ENCODE data around the gene PRR7.

The PRR7 gene

DNA sequence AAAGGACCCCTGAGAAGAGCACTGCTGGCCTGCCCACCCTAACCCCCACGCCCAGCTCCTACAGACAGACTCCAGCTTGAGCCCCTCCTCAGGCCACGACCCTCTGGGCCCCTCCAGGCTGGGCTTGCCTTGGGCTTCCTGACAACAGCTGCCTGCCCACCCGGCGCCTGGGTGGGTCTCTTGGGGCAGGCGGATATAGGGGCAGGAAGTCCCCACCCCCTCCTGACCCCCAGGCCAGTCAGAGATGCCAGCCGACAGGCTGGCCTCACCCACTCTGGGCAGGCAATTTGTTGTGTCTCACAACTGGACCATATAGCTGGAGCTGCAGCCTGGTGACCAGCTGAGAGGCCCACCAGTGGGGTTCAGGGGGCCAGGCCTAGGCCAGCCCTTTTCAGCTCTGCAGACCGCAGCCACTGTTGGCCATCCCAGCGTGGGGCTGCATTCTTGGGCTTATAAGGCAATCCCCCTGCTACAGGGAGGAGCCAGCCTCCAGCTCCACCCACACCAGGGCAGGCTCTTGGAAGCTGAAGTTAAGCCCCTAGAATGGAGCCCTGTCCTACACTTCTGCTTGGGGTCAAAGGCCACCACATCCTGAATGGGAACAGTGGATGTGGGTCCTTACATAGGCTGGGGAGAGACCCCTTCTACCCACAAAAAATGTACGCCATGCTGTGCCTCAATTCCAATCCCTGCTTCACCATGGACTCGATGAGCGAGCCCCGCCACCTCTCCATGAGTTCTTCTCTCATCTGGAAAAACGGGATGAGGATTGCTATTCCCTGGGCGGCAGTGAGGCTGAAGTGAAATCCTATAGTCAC, 48.8 kb downstream of the PRR7 start:
- Histone ChIP-seq H3K9me3 (ENCODE audit: control insufficient read depth, low read length) (no peaks in the 10 kb centered on the region), H3K27me3 (ENCODE audit: control insufficient read depth, insufficient read depth, low read length, poor library complexity, severe bottlenecking) (peaks cover 22% of the 10 kb centered on the region), H3K4me3 (ENCODE audit: insufficient read depth, low read depth, low read length) (peak overlapping the region; percentile 86), H3K36me3 (ENCODE audit: control insufficient read depth, insufficient read depth, low read length) (peaks cover 16% of the 10 kb centered on the region), H3K4me1 (ENCODE audit: control insufficient read depth, insufficient read depth, low read length) (peaks cover 31% of the 10 kb centered on the region), H3K27ac (ENCODE audit: insufficient read depth, low read depth, low read length, poor library complexity, severe bottlenecking) (peak overlapping the region; percentile 94)
- 49 to 50% methylated on average over 14 of the region's 14 CpGs for WGBS, 2 experiments

- H3K4me3 ChIP-seq (ENCODE audit: insufficient read depth, low read depth, low read length) = peak overlapping the region; percentile 86
- WGBS, 2 experiments = 11 to 14% methylated on average over 12 of the region's 12 CpGs
- peaks cover 32% of the 10 kb centered on the region for H3K4me1 ChIP-seq (ENCODE audit: control insufficient read depth, insufficient read depth, low read length)
- peak overlapping the region; percentile 94 for H3K27ac ChIP-seq (ENCODE audit: insufficient read depth, low read depth, low read length, poor library complexity, severe bottlenecking)
- H3K36me3 ChIP-seq (ENCODE audit: control insufficient read depth, insufficient read depth, low read length) = peaks cover 15% of the 10 kb centered on the region
- peaks cover 22% of the 10 kb centered on the region for H3K27me3 ChIP-seq (ENCODE audit: control insufficient read depth, insufficient read depth, low read length, poor library complexity, severe bottlenecking)
- no peaks in the 10 kb centered on the region for H3K9me3 ChIP-seq (ENCODE audit: control insufficient read depth, low read length)
Observed at GRCh38 chr5:177496070-177496726, 49.6 kb downstream of the PRR7 start.

- Histone ChIP-seq H3K27me3 (ENCODE audit: control insufficient read depth, insufficient read depth, low read length, poor library complexity, severe bottlenecking) (peaks cover 22% of the 10 kb centered on the region), H3K9me3 (ENCODE audit: control insufficient read depth, low read length) (no peaks in the 10 kb centered on the region), H3K27ac (ENCODE audit: insufficient read depth, low read depth, low read length, poor library complexity, severe bottlenecking) (peak overlapping the region; percentile 94), H3K4me1 (ENCODE audit: control insufficient read depth, insufficient read depth, low read length) (peaks cover 31% of the 10 kb centered on the region), H3K36me3 (ENCODE audit: control insufficient read depth, insufficient read depth, low read length) (peaks cover 15% of the 10 kb centered on the region), H3K4me3 (ENCODE audit: insufficient read depth, low read depth, low read length) (peak overlapping the region; percentile 86)
- 1% methylated on average over 29 of the region's 29 CpGs for WGBS, 2 experiments
Observed at GRCh38 chr5:177496727-177497291, 50.2 kb downstream of the PRR7 start.

- H3K36me3 ChIP-seq (ENCODE audit: control insufficient read depth, insufficient read depth, low read length) = peaks cover 9% of the 10 kb centered on the region
- H3K9me3 ChIP-seq (ENCODE audit: control insufficient read depth, low read length) = no peaks in the 10 kb centered on the region
- H3K27me3 ChIP-seq (ENCODE audit: control insufficient read depth, insufficient read depth, low read length, poor library complexity, severe bottlenecking) = peaks cover 22% of the 10 kb centered on the region
- 0% methylated on average over 73 of the region's 73 CpGs for WGBS, 2 experiments
- peak within 1 kb of the TSS; percentile 94 for H3K27ac ChIP-seq (ENCODE audit: insufficient read depth, low read depth, low read length, poor library complexity, severe bottlenecking)
- H3K4me3 ChIP-seq (ENCODE audit: insufficient read depth, low read depth, low read length) = peak within 1 kb of the TSS; percentile 86
- H3K4me1 ChIP-seq (ENCODE audit: control insufficient read depth, insufficient read depth, low read length) = peaks cover 32% of the 10 kb centered on the region
Observed at GRCh38 chr5:177497292-177498012, 50.8 kb downstream of the PRR7 start, which contains the start of gene PDLIM7. Gene PDLIM7, minus strand, starts transcription at chr5:177497604. Its CDS starts 1,092 bp downstream, at chr5:177496512.

DNA sequence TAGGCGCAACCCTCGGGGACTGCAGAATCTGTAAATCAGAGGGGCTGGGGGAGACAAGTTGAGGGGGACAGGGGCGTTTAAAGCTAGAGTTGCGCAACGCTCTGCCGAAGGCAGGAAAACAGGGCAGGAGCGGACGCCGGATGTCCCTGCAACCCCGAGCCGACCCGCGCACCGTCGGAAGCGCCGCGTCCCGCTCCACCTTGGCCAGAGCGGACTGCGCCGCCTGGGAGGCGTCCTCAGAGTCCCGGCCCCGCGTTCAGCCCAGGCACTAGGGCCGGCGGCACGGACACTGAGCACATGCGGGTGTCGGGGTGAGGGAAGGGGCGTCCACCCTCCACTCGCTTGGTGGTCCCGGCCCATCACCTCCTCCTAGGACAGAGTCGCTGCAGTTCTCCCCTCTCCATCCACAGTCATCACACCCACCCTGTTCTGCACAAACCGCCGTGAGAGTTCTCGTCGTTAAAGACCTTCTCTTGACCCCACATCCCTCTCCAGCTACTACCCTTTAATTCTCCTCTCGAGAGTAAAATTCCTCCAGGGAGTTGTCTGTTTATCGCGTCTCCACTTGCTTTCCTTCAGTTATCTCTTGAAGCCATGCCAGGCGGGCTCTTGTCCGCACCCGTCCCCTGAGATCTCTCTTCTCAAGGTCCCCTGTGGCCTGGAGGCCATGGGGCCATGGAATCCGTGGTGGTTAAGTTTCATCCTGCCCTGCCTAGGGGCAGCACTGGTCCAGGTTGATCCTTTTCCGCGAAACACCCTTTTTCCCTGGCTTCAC, 51.6 kb downstream of the PRR7 start:
- no peak overlapping the region for H3K27ac ChIP-seq (ENCODE audit: insufficient read depth, low read depth, low read length, poor library complexity, severe bottlenecking)
- WGBS, 2 experiments = 13 to 15% methylated on average over 48 of the region's 48 CpGs
- H3K36me3 ChIP-seq (ENCODE audit: control insufficient read depth, insufficient read depth, low read length) = peaks cover 5% of the 10 kb centered on the region
- peaks cover 22% of the 10 kb centered on the region for H3K27me3 ChIP-seq (ENCODE audit: control insufficient read depth, insufficient read depth, low read length, poor library complexity, severe bottlenecking)
- no peaks in the 10 kb centered on the region for H3K9me3 ChIP-seq (ENCODE audit: control insufficient read depth, low read length)
- peaks cover 30% of the 10 kb centered on the region for H3K4me1 ChIP-seq (ENCODE audit: control insufficient read depth, insufficient read depth, low read length)
- H3K4me3 ChIP-seq (ENCODE audit: insufficient read depth, low read depth, low read length) = peak overlapping the region; percentile 86

- peaks cover 22% of the 10 kb centered on the region for H3K27me3 ChIP-seq (ENCODE audit: control insufficient read depth, insufficient read depth, low read length, poor library complexity, severe bottlenecking)
- no peaks in the 10 kb centered on the region for H3K9me3 ChIP-seq (ENCODE audit: control insufficient read depth, low read length)
- no peaks in the 10 kb centered on the region for H3K36me3 ChIP-seq (ENCODE audit: control insufficient read depth, insufficient read depth, low read length)
- no peak overlapping the region for H3K4me3 ChIP-seq (ENCODE audit: insufficient read depth, low read depth, low read length)
- peaks cover 20% of the 10 kb centered on the region for H3K4me1 ChIP-seq (ENCODE audit: control insufficient read depth, insufficient read depth, low read length)
- 83 to 86% methylated on average over 6 of the region's 6 CpGs for WGBS, 2 experiments
- no peak overlapping the region for H3K27ac ChIP-seq (ENCODE audit: insufficient read depth, low read depth, low read length, poor library complexity, severe bottlenecking)
Observed at GRCh38 chr5:177499842-177500241, 53.2 kb downstream of the PRR7 start.

DNA sequence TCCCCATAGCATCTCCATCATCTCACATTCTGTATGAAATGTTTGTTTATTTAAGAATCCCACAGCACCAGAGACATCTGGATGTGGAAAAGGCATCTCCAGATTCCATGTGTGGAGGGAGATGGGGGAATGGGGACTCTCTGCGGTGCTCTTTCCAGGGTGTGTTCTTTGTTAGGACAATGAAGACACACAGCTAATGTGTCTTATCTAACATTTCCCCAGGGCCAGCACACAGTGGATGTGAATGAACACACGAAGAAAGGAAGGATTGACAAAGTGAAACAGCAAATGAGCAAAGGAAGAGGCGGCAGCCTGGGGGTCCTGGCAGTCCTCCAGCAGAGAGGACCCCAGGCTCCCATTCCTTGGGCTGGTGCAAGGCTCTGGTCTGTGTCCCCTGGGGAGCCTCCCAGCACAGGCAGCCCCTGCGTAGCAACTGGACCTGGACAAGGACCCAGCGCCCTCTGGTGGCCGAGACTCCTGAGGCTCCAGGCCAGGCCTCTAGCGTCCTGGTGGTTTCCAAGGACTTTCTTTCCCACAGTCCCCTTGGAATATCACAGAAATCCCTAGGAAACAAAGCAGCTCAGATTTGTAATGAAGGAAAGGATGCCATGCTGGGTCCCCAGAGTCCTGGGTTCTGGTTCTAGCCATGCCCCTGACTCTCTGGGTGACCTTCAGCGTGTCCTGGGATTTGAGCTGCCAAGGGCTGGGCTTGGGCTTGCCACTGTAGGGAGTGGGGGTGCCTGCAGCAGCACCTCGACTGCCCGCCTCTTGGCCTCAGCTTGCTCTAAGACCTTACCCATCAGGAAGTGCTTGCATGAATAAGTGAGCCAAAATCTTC, 54.3 kb downstream of the PRR7 start:
- H3K27ac ChIP-seq (ENCODE audit: insufficient read depth, low read depth, low read length, poor library complexity, severe bottlenecking) = no peak overlapping the region
- peaks cover 9% of the 10 kb centered on the region for H3K4me1 ChIP-seq (ENCODE audit: control insufficient read depth, insufficient read depth, low read length)
- peaks cover 22% of the 10 kb centered on the region for H3K27me3 ChIP-seq (ENCODE audit: control insufficient read depth, insufficient read depth, low read length, poor library complexity, severe bottlenecking)
- H3K9me3 ChIP-seq (ENCODE audit: control insufficient read depth, low read length) = no peaks in the 10 kb centered on the region
- no peaks in the 10 kb centered on the region for H3K36me3 ChIP-seq (ENCODE audit: control insufficient read depth, insufficient read depth, low read length)
- H3K4me3 ChIP-seq (ENCODE audit: insufficient read depth, low read depth, low read length) = no peak overlapping the region
- WGBS, 2 experiments = 32 to 35% methylated on average over 10 of the region's 10 CpGs

GRCh38 chr5:177501874-177502678, 55.5 kb downstream of the PRR7 start:
- WGBS, 2 experiments = 67 to 69% methylated on average over 9 of the region's 9 CpGs
- Histone ChIP-seq H3K4me1 (ENCODE audit: control insufficient read depth, insufficient read depth, low read length) (peaks cover 9% of the 10 kb centered on the region), H3K27me3 (ENCODE audit: control insufficient read depth, insufficient read depth, low read length, poor library complexity, severe bottlenecking) (peaks cover 22% of the 10 kb centered on the region), H3K27ac (ENCODE audit: insufficient read depth, low read depth, low read length, poor library complexity, severe bottlenecking) (no peak overlapping the region), H3K9me3 (ENCODE audit: control insufficient read depth, low read length) (no peaks in the 10 kb centered on the region), H3K36me3 (ENCODE audit: control insufficient read depth, insufficient read depth, low read length) (no peaks in the 10 kb centered on the region), H3K4me3 (ENCODE audit: insufficient read depth, low read depth, low read length) (no peak overlapping the region)

Data from ectodermal cell (in vitro differentiated cells).